B cell (primary cell): Measurements from ENCODE around the gene TELO2. TPM values are rescaled to one million over a fixed set of nuclear protein-coding genes. Genes with fewer than 3 reads are reported as not detected.

Source experiments
- ATAC-seq: fragments of 200-7000 bp; cut with Tn5 transposase; one replicate; pipeline ENCODE4 v1.10.0; 2021; ENCODE audit warnings: low read depth, mild to moderate bottlenecking, moderate number of reproducible peaks, moderate library complexity
- CTCF ChIA-PET: fragments of 350-600 bp; sonication (Branson Sonifier 250); formaldehyde crosslinking; loops from one replicate; lab custom pipeline; 2021; ENCODE audit warnings: antibody characterized with exemption, inconsistent platforms; lab: Charles Lee
- POLR2A ChIA-PET: fragments of 350-600 bp; sonication (Branson Sonifier 250); formaldehyde crosslinking; loops from one replicate; lab custom pipeline; 2021; ENCODE audit warnings: antibody characterized with exemption; lab: Charles Lee
- DNase-seq: peaks from one replicate; pipeline ENCODE4 v3.0.0; 2013
- H2AFZ ChIP-seq: 2 replicates; pipeline ENCODE4 v1.6.1; 2012; ENCODE audit warnings: mild to moderate bottlenecking, low read depth, low read length; ENCODE audit not compliant: insufficient read depth, poor library complexity, severe bottlenecking
- H3K27ac ChIP-seq, 2 donors: 1 replicate in 1 of 2; 2 replicates in 1 of 2; pipeline ENCODE4 v1.5.1; 2012 to 2013; ENCODE audit warnings: low read length in 2 of 2, mild to moderate bottlenecking in 2 of 2, moderate library complexity in 1 of 2
- H3K27me3 ChIP-seq, 4 experiments: fragments of 200-600 bp in 1 of 4; sonication (generic) in 1 of 4; replicated peaks in 1 of 4; 1 replicate in 2 of 4; 2 replicates in 2 of 4; pipeline versions ENCODE4 v1.6.1 to v1.7.0; 2013 to 2016; ENCODE audit warnings: low read length in 3 of 4, mild to moderate bottlenecking in 2 of 4, mixed read lengths in 1 of 4, moderate library complexity in 1 of 4; ENCODE audit not compliant: insufficient read depth in 4 of 4, control insufficient read depth in 3 of 4; ENCODE audit errors: control extremely low read depth in 1 of 4
- H3K36me3 ChIP-seq, 2 experiments: replicated peaks in 1 of 2; 1 replicate in 1 of 2; 2 replicates in 1 of 2; pipeline versions ENCODE4 v1.6.1 to v1.7.1; 2013; ENCODE audit warnings: low read length in 1 of 2; ENCODE audit not compliant: insufficient read depth in 2 of 2, control insufficient read depth in 1 of 2; ENCODE audit errors: control extremely low read depth in 1 of 2, extremely low read depth in 1 of 2
- H3K4me1 ChIP-seq, 2 donors: fragments of 200-600 bp in 1 of 2; sonication (generic) in 1 of 2; 1 replicate in 1 of 2; 2 replicates in 1 of 2; pipeline versions ENCODE4 v1.5.1 to v1.6.1; 2013 to 2017; ENCODE audit warnings: low read length in 2 of 2; ENCODE audit not compliant: control insufficient read depth in 2 of 2, insufficient read depth in 2 of 2
- H3K4me2 ChIP-seq: replicated peaks from 2 replicates; pipeline ENCODE3; 2012; ENCODE audit warnings: mild to moderate bottlenecking, low read depth, low read length; ENCODE audit not compliant: poor library complexity, severe bottlenecking
- H3K4me3 ChIP-seq, 5 experiments: fragments of 200-600 bp in 1 of 5; sonication (generic) in 1 of 5; 1 replicate in 3 of 5; 2 replicates in 2 of 5; pipeline versions ENCODE4 v1.5.1 to v1.7.0; 2011 to 2016; ENCODE audit warnings: low read length in 4 of 5, mild to moderate bottlenecking in 4 of 5, low read depth in 2 of 5, control low read depth in 1 of 5, moderate library complexity in 1 of 5; ENCODE audit not compliant: insufficient read depth in 1 of 5; ENCODE audit errors: control extremely low read depth in 1 of 5, extremely low read depth in 1 of 5
- H3K79me2 ChIP-seq: fragments of 200-600 bp; sonication (generic); one replicate; pipeline ENCODE4 v1.6.0; 2016; ENCODE audit warnings: low read length; ENCODE audit not compliant: control insufficient read depth, insufficient read depth
- H3K9ac ChIP-seq: fragments of 200-600 bp; sonication (generic); 2 replicates; pipeline ENCODE4 v1.6.1; 2017; ENCODE audit warnings: mild to moderate bottlenecking, low read length, moderate library complexity
- H3K9me3 ChIP-seq, 3 donors: one replicate each; pipeline versions ENCODE4 v1.6.1 to v1.7.1; 2013; ENCODE audit warnings: low read length in 2 of 3; ENCODE audit not compliant: control insufficient read depth in 2 of 3, insufficient read depth in 1 of 3; ENCODE audit errors: control extremely low read depth in 1 of 3
- H4K20me1 ChIP-seq: 2 replicates; pipeline ENCODE4 v1.6.0; 2012; ENCODE audit warnings: mild to moderate bottlenecking, low read length; ENCODE audit not compliant: insufficient read depth, control insufficient read depth, poor library complexity, severe bottlenecking
- H3K27ac Mint-ChIP-seq: one replicate; pipeline ENCODE4 v1.8.0; 2021; ENCODE audit warnings: mixed read lengths
- H3K27me3 Mint-ChIP-seq: one replicate; pipeline ENCODE4 v1.8.0; 2021; ENCODE audit warnings: mixed read lengths
- H3K4me1 Mint-ChIP-seq: one replicate; pipeline ENCODE4 v1.8.0; 2021; ENCODE audit warnings: mixed read lengths
- H3K4me3 Mint-ChIP-seq: one replicate; pipeline ENCODE4 v1.8.0; 2021; ENCODE audit warnings: mixed read lengths
- H3K9me3 Mint-ChIP-seq: one replicate; pipeline ENCODE4 v1.8.0; 2022; ENCODE audit warnings: mixed read lengths; ENCODE audit not compliant: insufficient read depth
- CTCF ChIP-seq: fragments of 200-600 bp; IDR thresholded peaks from one replicate; pipeline ENCODE4 v1.8.0; 2022; ENCODE audit warnings: antibody characterized with exemption, mild to moderate bottlenecking
- EZH2 ChIP-seq: IDR thresholded peaks from 2 replicates; pipeline ENCODE4 v1.6.1; 2012; ENCODE audit warnings: borderline replicate concordance, low read depth, mild to moderate bottlenecking, moderate library complexity, low read length; ENCODE audit not compliant: insufficient read depth, poor library complexity, severe bottlenecking
- WGBS: methylation state at CpG from one replicate; pipeline ENCODE4 v1.1.5; 2013; ENCODE audit warnings: missing lambda C conversion rate; ENCODE audit not compliant: insufficient coverage; 5-methylcytosine and 5-hydroxymethylcytosine counted together
- intact Hi-C: fragments of 100-400 bp; cut with micrococcal nuclease; formaldehyde crosslinking; loops from one replicate; pipeline ENCODE4 v1.10.0; 2022
- polyA plus RNA-seq: library from polyadenylated mRNA; depleted of rRNA; stranded (reverse); fragments of >200 nt; gene quantifications from 2 replicates; pipeline ENCODE4 v1.2.3, GENCODE V29; 2012
- total RNA-seq, 2 donors: library from RNA; stranded (reverse); fragments of 120-200 nt in 1 of 2; gene quantifications; 1 replicate in 1 of 2; 2 replicates in 1 of 2; pipeline versions ENCODE4 v1.2.3 to v1.2.4, GENCODE V29; 2013 to 2022

The TELO2 gene
- total and polyA plus RNA-seq, 2 donors (not counting 1 experiment from before 2014, with no cell fraction given): 81.9 to 136 TPM

- H3K9me3 Mint-ChIP-seq: no peaks in the 10 kb centered on the region
- Histone ChIP-seq H3K9ac (no peak overlapping the region), H3K9me3 (peaks cover 0 to 6% (median 0%) of the 10 kb centered on the region in 3 donors), H3K79me2 (peaks cover 11% of the 10 kb centered on the region), H4K20me1 (peaks cover 18% of the 10 kb centered on the region), H3K4me3 (no peak overlapping the region), H3K36me3 (peaks cover 0 to 60% of the 10 kb centered on the region in 2 experiments), H3K4me2 (no peak overlapping the region), H2AFZ (no peak overlapping the region), H3K4me1 (no peaks in the 10 kb centered on the region), H3K27ac (no peak overlapping the region), H3K27me3 (no peaks in the 10 kb centered on the region)
- H3K27me3 Mint-ChIP-seq: no peaks in the 10 kb centered on the region
- TF ChIP-seq EZH2: no peak
- no peak for TF ChIP-seq CTCF
- DNase-seq (no peak), ATAC-seq (no peak)
- intact Hi-C loops: no loop called here
- ChIA-PET CTCF (no interaction called here), POLR2A (no interaction called here)
- H3K4me1 Mint-ChIP-seq: no peaks in the 10 kb centered on the region
- no peak overlapping the region for H3K27ac Mint-ChIP-seq
- H3K4me3 Mint-ChIP-seq: no peak overlapping the region
- WGBS: 96% methylated on average over 29 of the region's 37 CpGs
Measured at GRCh38 chr16:1503110-1503955, 10.2 kb downstream of the TELO2 start.
